ENCODE measurements around the gene SUPT5H.

- no peak for TF ChIP-seq EP300 (IDR thresholded peaks at IDR 0.05; ENCODE audit: borderline replicate concordance in 1 of 2, low read depth in 2 of 2, low read length in 2 of 2)
- TF ChIP-seq CTCF (IDR thresholded peaks at IDR 0.05; ENCODE audit: control extremely low read depth in 1 of 3, insufficient read depth in 1 of 3, low read depth in 1 of 3, low read length in 3 of 3) = no peak
- TF ChIP-seq ATF2 (IDR thresholded peaks at IDR 0.05; ENCODE audit: low read length) = no peak
- no peak for TF ChIP-seq ATF3 (IDR thresholded peaks at IDR 0.05; ENCODE audit: insufficient read depth, low read depth, low read length)
- TF ChIP-seq EZH2 (IDR thresholded peaks at IDR 0.05; ENCODE audit: low read depth, low read length, severe bottlenecking) = no peak
Measured at GRCh38 chr19:39410017-39410830, 35.2 kb upstream of the SUPT5H start.

Measured in H1 (cell line).